CD4-positive, alpha-beta T cell treated with Interleukin-17A for 1 hour (primary cell): ENCODE results near the gene C16orf74.

Source experiments
- DNase-seq: peaks from one replicate; pipeline ENCODE4 v3.0.0-alpha.2; 2020

The C16orf74 gene

DNA sequence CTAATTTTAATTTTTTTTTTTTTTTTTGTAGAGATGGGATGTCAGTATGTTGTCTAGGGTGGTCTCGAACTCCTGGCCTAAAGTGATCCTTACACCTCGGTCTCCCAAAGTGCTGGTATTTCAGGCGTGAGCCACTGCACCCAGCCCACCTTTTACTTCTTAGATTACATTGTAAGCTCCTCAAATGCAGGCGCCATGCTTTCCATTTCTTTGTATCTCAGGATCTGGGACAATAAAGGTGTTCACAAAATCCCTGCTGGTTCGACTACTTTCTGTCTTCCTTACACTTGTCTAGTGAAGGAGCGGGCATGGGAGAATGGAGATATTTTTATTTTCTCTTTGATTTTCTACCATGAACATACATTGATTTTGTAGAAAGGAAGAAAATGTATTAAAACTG lies 23.2 kb upstream of the C16orf74 start:
- no peak for DNase-seq

DNA sequence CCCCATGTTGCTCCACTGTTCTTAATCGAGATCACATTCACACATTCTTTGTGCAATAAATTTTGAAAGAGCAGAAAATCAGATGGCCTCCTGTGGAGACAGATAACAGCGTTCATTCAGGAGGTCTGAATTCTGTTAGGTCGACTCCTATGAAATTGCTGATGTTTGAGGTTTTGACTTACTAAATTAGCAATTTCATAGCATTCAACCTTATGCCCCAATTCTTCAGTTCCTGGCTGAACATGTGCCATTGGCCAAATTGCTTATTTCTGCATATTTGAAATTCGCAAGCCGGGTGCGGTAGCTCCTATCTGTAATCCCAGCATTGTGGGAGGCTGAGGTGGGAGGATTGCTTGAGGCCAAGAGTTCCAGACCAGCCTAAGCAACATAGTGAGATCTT lies 22.1 kb upstream of the C16orf74 start:
- DNase-seq, result no peak

DNA sequence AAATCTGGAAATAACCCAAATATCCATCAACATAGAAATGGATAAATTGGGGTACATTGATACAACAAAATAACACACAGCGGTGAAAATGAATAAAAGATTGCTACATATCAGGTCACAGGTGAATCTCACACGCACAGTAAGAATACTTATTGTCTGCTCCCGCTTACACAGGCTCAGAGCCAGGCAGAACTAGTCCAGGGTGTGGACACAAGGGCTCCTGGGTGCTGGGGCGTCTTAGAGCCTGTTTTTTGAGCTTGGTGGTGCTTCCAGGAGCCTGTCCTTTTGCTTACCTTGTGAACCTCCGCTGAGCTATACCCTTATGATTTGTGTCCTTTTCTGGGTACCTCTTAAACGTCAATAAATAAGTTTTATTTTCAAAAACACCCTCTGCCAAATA lies 19.8 kb upstream of the C16orf74 start:
- no peak for DNase-seq

DNA sequence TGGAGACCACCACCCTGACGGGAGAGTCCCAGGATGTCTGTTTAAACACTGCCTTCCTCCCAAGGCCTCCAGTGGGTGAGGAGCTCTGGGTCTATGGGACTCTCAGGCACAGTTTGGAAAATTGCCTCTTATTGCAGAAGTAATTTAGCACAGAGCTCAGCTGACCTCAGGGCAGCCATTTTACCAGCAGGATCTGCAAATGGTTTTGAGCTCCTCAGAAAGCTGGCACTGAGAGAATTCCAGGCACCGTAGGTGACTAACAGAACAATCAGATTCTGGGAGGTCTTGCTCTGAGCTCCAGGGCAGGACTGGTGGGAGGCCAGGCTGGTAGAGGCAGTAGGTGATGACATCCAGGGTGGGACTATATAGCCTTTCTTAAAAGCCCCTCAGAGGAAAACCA lies 17.3 kb upstream of the C16orf74 start:
- DNase-seq, result no peak

DNA sequence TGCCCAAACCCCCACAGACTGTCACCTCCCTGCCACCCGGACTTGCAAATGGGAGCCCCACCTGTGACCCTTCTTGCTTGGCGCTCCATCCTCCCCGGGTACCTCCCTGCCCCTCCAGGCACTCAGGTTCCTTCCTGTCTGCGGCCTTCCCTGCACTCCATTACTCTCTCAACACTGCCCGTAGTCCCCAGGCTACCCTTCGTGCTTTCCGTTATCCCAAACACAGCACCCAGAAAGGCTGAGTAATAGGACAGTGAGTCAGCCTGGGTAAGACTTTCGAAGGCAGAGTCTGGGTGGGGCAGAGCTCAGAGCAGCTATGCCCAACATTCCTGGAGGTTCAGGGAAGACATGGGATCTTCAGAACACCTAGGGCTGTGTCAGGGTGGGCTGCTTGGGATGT lies 16.6 kb upstream of the C16orf74 start:
- DNase-seq, result no peak

DNA sequence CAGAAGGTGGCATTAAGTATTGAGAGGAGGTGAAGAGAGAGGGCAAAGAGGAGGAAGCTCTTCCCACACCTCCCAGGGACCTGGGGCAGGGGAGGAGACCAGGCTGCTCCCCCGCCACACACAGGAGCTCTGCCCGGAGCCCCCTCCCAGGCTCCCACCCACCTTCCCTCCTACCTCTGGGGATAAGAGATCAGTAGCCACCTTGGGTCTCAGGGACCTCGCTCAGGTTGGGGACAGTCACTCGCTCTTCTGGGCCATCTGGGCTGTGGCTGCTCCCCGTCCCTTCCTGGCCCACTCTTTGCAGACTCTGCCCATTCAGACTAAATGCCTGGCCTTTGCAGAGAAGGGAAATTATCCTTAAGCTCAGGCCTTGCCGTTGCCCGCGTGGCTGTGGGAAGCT lies 14.9 kb upstream of the C16orf74 start:
- DNase-seq, result no peak

DNA sequence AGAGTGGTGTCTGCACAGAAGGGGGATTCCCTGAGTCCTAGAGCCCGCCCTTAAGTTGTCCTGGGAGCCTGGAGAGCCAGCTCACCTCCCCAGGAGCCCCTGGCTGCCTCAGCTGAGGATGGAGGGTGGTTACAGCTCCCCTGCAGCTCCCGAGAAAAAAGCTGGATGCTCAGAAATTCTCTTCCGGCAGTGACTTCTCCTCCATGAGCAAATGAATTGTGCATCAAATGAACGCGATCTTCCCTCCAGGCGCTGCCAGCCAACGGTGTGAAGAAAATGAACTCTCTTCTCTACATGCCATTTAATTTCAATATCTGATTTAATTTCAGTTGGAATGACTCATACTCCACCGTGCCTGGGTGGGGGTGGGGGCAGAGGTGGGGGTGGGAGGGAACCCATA lies 14.3 kb upstream of the C16orf74 start:
- DNase-seq, result no peak

DNA sequence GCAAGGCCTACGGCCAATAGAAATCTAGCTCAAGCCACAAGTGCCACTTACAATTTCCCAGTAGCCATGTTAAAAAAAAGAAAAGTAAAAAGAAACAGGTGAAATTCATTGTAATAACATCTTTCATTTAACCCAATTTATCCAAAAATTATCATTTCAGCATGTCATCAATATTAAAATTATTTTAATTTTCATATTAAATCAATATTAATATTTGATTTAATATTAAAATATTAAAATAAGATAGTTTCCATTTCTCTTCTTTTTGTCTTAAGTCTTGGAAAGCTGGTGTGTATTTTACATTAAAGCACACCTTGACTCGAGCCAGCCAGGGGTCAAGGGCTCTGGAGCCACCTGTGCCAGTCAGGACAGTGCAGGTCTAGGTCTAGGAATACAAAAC lies 12.7 kb upstream of the C16orf74 start:
- DNase-seq, result no peak

DNA sequence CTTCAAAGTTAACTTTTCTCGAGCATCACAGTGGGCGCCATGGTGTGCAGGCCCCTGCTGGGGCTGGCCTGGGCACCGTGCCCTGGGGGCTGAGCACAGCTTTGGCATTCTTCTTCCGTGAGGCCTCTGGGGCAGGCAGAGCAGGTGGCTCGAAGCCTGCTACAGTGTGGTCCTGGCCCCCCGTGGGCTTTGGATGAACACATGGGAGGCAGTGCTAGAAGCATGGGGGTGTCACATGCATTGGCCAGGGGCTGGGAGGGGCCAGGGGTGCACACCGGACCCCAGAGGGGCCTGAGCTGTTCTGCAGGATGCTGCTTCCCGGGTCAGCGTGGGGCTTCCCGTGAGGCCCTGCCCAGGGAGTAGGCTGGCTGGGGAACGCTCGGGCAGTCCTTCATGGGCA lies 12.1 kb upstream of the C16orf74 start:
- no peak for DNase-seq

DNA sequence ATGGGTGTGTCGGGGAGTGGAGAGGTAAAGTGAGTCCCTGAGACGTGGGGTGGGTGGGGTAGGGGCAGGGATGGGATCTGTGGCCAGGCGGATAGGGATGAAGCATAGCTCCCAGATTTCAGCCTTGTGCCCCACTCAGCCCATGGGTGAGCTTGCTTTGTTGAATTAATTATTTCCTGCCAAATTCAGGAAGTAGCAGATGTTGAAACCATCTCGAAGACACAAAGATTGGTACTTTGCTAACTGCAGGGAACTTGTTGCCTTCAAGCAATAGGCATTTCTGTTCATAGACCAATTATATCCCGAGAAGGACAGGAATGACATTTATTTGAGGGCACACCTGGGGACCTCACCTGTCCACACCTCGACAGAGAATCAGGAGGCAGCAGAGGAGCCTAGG lies 11.0 kb upstream of the C16orf74 start:
- DNase-seq, result no peak

DNA sequence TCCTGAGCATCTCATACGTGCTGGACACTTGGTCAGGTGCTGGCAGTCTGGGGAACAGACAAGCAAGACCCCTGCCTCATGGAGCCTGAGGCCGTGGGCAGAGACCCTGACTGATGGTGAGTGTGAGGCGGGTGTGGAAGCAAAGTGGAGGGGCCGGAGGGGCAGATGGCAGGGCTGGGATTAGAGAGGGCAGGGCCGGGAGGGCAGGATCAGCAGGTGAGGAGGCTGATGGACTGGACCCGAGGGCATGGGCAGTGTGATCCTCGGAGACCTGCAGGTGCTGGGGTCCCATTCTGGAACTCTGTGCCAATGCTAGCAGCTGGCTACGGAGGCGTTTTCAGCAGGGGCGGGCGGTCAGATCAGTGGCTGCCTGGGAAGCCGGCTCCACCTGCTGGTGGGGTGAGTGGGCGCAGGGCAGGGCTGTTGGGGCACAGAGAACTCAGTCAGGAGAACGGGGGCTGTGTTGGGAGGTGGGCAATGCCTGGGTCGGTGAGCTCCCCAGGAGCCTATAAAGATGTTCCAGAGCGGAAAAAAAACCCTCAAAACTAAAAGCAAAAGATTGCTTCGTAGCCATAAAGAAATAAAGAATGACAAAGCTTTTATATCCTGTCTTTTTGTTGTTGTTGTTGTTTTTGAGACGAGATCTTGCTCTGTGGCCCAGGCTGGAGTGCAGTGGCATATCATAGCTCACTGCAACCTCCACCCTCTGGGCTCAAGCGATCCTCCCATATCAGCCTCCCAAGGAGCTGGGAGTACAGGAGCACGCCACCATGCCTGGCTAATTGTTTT lies 8.9 kb upstream of the C16orf74 start:
- no peak for DNase-seq

DNA sequence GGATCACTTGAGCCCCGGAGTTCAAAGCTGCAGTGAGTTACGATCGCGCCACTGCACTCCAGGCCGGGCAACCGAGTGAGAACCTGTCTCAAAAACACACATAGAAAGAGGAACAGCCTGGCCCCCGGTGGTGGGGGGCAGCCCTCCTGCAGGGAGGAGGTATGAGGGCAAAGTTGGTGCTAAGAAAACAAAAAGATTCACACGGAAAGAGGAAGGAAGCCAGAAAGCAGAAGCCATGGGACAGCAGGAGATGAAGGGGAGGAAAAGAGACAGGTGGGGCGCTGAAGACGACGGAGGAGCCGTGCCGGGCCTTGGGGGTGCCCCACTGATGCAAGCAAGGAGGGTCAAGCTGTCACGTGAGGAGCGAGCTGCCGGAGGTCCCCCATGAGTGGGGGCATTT lies 8.2 kb upstream of the C16orf74 start:
- no peak for DNase-seq

DNA sequence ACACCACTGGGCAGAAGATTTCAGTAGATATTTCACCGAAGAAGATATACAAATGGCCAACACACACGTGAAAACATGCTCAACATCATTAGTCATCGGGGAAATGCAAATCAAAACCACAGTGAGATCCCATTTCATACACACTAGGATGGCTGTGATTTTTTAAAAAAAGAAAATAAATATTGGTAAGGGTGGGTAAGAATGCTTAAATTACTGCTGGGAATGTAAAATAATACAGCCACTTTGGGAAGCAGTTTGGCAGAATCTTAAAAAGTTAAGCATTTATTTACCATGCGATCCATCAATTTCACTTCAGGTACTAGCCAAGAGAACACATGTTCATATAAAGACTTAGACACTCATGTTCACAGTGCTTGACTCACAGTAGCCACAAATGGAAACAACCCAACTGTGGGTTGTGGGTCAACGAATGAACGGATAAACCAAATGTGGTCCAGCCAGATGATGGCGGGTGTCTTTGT lies 6.5 kb upstream of the C16orf74 start:
- DNase-seq, result no peak

DNA sequence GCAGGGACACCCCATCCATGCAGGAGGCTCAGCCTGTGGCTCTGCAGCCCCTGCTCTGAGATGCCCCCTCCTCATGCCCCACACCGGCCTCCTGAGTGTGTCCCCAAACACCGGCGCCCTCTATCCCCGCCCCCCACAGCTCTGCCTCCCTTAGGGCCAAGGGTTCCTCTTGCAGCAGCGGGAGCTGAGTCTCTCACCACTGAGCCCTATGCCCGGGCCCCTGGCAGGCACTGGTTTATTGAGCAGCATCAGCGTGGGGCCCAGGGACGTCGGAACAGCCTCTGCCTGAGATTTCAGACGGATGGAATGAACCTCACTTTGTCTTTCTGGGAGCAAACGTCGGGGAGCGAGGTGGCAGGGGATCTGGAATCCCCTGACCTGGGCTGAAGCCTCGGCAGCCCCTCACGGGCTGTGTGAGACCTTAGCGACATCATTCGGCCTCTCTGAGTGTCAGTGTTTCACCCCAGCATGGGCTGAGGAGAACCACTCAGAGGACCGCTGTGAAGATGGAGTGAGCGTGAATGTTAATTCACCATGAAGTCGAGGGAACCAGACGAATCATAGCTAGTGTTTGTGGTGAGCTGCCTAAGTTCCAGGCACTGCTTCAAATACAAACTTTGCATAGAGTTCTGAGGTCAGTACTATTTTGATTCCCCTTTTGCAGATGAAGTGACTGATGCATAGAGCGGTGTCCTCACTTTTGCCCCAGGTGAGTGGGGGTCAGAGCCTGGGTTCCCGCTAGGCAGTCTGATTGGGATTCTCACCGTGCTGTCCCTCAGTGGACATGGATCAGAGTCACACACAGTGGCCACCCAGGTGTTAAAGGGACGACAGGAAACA lies 5.3 kb upstream of the C16orf74 start:
- DNase-seq, result no peak

DNA sequence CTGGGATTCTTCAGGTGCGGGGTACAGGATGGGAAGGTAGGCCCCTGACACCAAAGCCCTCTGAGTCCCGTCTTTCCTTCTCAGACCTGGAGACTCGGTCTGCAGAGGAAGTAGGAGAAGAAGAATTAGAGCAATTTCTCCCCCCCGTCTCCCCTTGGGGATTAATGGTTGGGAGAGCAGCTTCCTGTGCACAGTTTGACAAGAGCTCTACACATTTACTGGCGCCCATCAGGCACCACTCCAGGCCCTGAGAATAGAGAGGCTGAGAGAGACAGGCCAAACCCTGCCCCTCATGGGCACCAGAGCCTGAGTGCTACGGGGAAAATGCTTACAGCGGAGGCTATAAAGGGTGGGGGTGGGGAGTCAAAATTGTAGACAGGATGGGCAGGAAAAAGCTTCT lies 3.5 kb upstream of the C16orf74 start:
- DNase-seq, result no peak

DNA sequence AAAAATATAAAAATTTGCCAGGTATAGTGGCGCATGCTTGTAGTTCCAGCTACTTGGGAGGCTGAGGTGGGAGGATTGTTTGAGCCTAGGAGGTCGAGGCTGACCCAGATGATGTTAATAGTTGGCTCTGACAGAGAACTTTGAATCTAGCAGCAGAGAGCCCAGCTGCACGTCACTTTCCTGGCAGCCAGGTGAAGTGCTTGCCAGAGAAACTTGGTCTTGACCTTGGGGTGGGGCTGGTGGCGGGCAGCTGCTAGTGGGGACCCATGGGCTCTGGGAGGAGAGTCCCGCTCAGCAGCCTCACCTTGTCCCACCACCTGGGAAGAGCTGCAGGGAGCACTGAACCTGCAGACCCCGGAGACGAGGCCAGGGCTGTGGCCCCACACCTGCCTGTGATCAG lies 3.1 kb upstream of the C16orf74 start:
- no peak for DNase-seq

DNA sequence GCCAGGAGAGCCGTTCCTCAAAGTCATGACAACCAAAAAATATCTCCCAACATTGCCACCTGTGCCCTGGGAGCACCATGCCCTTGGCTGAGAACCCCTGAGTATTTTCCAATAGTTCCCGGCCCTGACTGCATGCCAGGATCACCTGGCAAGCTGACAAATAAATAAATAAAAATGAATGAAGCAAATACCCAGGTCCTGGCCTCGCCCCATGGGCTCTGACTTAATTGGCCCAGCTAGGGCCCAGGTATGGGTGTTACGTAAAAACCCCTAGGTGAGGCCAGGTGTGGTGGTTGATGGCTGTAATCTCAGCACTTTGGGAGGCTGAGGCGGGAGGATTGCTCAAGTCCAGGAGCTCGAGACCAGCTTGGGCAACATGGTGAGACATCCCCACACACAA lies 2.7 kb upstream of the C16orf74 start:
- DNase-seq, result no peak

DNA sequence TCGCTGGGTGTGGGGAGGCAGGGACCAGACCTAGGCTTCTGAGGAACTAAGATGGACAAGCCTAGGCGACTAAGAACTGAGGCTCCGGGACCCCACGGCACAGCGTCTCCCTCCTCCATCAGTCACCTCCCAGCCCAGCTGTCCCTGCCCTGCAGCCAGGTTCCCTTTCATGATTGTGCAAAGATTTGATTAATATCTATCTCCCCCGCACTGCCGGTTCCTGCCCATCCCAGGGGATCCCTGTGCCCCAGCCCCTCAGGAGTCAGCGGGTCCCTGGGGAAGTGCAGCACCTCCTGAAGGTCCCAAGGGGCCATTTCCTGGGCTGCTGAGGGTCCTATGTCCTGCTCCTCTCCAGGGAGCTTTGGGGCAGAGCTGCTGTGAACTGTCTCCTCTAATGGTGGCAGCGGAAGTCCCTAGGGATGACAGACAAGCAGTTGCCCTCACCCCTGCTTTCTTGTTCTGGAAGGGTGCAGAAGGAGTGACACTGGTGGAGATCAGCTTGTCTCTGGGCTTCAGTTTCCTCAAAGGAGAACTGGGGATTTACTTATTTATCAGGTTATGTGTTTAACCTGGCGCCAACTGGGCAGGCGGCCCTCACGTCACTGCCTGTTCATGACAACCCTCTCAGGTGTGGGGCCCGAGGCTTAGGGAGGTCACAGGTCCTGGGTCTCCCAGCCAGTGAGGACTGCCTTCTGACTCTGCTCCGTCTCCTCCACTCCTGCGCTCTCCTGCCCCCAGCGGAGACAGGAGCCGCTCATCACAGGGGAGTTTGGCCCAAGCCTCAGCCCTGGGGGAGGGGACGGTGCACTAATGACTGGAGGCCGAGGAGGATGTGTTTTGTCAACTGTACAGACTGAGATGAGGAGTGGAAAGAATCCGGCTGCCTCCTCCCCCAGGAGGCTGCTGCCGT lies 1.9 kb upstream of the C16orf74 start:
- DNase-seq, result no peak

DNA sequence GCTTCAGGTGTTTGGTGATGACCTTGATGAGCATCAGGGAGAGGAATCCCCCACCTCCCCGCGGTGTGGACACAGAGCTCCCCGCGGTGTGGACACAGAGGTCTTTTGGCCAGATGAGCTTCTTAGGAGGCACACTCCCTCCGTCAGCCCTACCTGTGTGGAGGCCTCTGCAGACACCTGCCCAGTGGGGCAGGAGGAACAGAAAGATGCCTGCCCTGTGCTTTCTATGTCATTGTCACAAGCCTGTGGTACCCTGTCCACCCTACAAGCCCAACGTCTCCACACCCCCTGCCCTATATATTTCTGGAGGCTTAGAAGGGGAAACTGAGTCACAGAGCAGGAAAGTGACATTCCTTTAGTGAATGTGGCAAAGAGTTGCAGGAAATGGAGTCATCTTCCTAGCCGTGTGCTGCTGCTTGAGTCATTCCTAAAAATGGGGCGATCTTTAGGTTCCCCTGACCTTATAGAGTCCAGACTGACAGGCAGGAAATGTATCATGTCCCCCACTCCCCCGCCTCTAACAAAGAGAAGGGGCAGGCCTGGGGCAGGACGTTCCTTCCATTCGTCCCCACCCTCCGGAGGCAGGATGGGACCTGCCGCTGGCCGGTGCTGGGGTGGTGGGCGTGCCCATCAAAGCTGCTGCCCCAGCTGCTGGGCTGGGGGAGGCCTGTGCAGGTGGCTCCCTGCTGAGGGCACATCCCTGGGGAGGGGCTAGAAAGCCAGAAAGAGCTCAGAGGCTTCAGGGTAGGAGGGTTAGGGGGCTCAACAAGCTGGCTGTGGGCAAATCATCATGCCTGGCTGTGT lies 1.0 kb upstream of the C16orf74 start:
- no peak for DNase-seq

DNA sequence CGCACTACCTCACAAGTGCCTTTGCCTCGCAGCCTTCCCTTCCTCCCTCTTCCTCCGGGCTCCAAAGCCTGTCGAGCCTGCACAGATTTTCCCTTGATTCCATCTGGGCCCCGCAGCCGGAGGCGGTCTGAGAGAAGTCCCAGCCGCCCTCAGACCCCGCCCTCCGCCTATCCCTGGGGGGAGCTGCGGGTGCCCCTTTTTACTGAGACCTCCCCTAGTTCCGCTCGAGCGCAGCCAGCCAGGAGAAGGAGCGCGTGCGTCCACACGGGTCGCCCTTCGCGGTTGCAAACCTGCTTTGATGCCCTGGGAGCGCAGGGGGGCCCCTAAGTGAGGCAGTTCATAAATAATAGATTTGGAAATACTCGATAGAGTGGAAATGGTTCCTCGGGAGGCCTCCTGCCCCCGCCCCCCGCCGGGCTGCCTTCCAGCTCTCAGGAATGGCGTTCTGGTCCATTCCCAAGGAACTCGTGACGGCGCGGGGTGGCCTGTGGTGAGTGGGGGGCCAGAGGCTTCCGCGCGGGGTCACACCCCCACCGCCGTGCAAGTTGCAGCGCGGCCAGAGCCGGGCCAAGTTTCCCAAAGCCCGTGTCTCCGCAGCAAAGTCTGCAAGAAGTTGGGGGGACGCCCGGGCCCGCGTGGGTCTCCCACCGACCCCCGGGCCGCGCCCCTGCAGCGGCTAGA lies 610 bp downstream of the C16orf74 start:
- DNase-seq, result no peak

DNA sequence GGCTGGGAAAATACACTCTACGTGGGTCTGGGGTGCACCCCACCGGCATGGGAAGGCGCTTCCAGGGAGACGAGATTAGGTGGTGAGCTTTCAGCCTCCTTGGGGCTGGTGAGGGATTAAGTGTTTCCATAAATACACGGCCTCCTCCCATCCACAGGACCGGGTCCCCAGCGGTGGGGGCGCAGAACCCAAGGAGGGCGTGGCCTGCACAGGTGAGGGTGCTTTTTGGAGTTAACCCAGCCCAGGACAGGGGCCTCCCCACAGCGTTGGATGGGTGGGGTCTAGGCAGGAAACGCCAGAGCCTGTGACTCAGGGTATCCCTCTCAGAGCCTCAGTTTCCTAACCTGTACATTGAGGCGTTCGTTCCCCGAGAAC lies 1.1 kb downstream of the C16orf74 start:
- no peak for DNase-seq
